ENCODE results near the gene SPNS1.

DNA sequence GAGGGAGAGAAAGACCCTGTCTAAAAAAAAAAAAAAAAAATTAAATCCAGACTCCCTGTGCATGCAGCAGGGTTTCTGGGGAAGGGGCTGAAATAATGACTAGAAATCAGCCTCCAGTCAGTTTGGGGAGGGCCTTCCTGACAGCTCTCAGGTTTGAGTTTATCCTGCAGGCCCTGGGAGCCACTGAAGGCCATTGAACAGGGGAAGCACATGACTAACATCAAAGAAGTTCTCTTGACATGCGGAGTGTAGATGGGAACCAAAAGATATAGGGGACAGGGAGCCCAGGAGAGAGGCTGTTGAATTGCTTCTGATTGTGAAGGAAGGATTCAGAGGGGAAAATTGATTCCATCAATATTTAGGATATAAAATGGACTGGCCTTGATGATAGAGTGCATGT lies 46.8 kb upstream of the SPNS1 start:
- TF ChIP-seq POLR2A (IDR thresholded peaks at IDR 0.05; ENCODE audit: low read length) (no peak), GATA1 (IDR thresholded peaks at IDR 0.05; ENCODE audit: low read depth, low read length) (no peak)
